K562 (cell line): ENCODE data around the gene ZNF487. TPM values are rescaled to one million over a fixed set of nuclear protein-coding genes. Genes with fewer than 3 reads are reported as not detected.

Experiments used
- CBX8 ChIP-seq: fragments of 200-600 bp; sonication (generic); IDR thresholded peaks from 2 replicates; pipeline ENCODE4 v1.6.1; 2012; ENCODE audit warnings: borderline replicate concordance, mixed run types, low read depth, mild to moderate bottlenecking, moderate library complexity, mixed read lengths, low read length, control low read depth, inconsistent platforms; ENCODE audit not compliant: poor library complexity, severe bottlenecking; ENCODE audit errors: extremely low read depth
- CTBP1 ChIP-seq: fragments of 450-650 bp; IDR thresholded peaks from 2 replicates; pipeline ENCODE4 v1.6.1; 2016; ENCODE audit warnings: borderline replicate concordance
- ELF4 ChIP-seq: fragments of 450-650 bp; formaldehyde crosslinking; IDR thresholded peaks from 2 replicates; pipeline ENCODE4 v1.4.0; 2022; ENCODE audit warnings: missing genetic modification characterization
- MEIS2 ChIP-seq: fragments of 450-650 bp; IDR thresholded peaks from 2 replicates; pipeline ENCODE4 v1.6.1; 2014; ENCODE audit warnings: mild to moderate bottlenecking; ENCODE audit not compliant: partially characterized antibody
- MTA3 ChIP-seq: fragments of 450-650 bp; formaldehyde crosslinking; IDR thresholded peaks from 2 replicates; pipeline ENCODE4 v1.6.1; 2017; ENCODE audit warnings: mild to moderate bottlenecking, borderline replicate concordance
- NCOA6 ChIP-seq: fragments of 450-650 bp; IDR thresholded peaks from 2 replicates; pipeline ENCODE4 v1.6.1; 2017; ENCODE audit warnings: mild to moderate bottlenecking
- NR4A1 ChIP-seq, 2 experiments: fragments of 250-450 bp in 1 of 2; fragments of 450-650 bp in 1 of 2; sonication (Bioruptor Pico) in 1 of 2; IDR thresholded peaks; 2 replicates each; pipeline versions ENCODE4 v1.4.0 to v1.6.1; 2016 to 2020; ENCODE audit warnings: mild to moderate bottlenecking in 2 of 2, missing compliant biosample characterization in 1 of 2, missing genetic modification characterization in 1 of 2, moderate library complexity in 1 of 2
- POLR2H ChIP-seq: IDR thresholded peaks from 2 replicates; pipeline ENCODE4 v1.6.1; 2016; ENCODE audit warnings: missing genetic modification characterization, low read depth, mild to moderate bottlenecking, control low read depth, missing compliant biosample characterization, moderate library complexity
- RB1 ChIP-seq: fragments of 450-650 bp; IDR thresholded peaks from 2 replicates; pipeline ENCODE4 v1.6.1; 2017; ENCODE audit warnings: low read depth, mild to moderate bottlenecking
- SAP30 ChIP-seq: fragments of 200-600 bp; sonication (generic); IDR thresholded peaks from 2 replicates; pipeline ENCODE4 v1.6.1; 2012; ENCODE audit warnings: borderline replicate concordance, low read depth, mild to moderate bottlenecking, moderate library complexity, low read length, control low read depth, inconsistent platforms; ENCODE audit not compliant: insufficient read depth, poor library complexity, severe bottlenecking
- SIN3B ChIP-seq: fragments of 450-650 bp; IDR thresholded peaks from 2 replicates; pipeline ENCODE4 v1.6.1; 2017; ENCODE audit warnings: low read depth, mild to moderate bottlenecking, moderate library complexity
- SNRNP70 ChIP-seq: fragments of 200-400 bp; formaldehyde crosslinking; optimal IDR thresholded peaks from 2 replicates; pipeline ENCODE3; 2017; ENCODE audit warnings: low read depth, low read length
- SRSF1 ChIP-seq: fragments of 200-400 bp; formaldehyde crosslinking; IDR thresholded peaks from 2 replicates; pipeline ENCODE4 v1.6.1; 2017; ENCODE audit warnings: mild to moderate bottlenecking, low read depth, low read length, moderate library complexity
- SUPT5H ChIP-seq: fragments of 450-650 bp; IDR thresholded peaks from 2 replicates; pipeline ENCODE4 v1.6.1; 2016
- TAF7 ChIP-seq: fragments of 450-650 bp; IDR thresholded peaks from 2 replicates; pipeline ENCODE4 v1.6.1; 2016; ENCODE audit warnings: missing genetic modification characterization, missing compliant biosample characterization
- TOE1 ChIP-seq, 2 experiments: fragments of 450-650 bp in 1 of 2; sonication (generic) in 1 of 2; formaldehyde crosslinking in 1 of 2; IDR thresholded peaks; 2 replicates each; pipeline versions ENCODE4 v1.7.1 to v1.8.0; 2016 to 2022; ENCODE audit warnings: borderline replicate concordance in 2 of 2, mild to moderate bottlenecking in 2 of 2, antibody characterized with exemption in 1 of 2, inconsistent platforms in 1 of 2, low read depth in 1 of 2, missing genetic modification reagents in 1 of 2, moderate library complexity in 1 of 2
- TRIM28 ChIP-seq: fragments of 450-650 bp; IDR thresholded peaks from 2 replicates; pipeline ENCODE4 v1.6.1; 2017
- ZBTB1 ChIP-seq: sonication (generic); formaldehyde crosslinking; IDR thresholded peaks from 2 replicates; pipeline ENCODE4 v1.8.1; 2023; ENCODE audit warnings: missing genetic modification reagents, low read depth, mild to moderate bottlenecking, borderline replicate concordance
- ZKSCAN3 ChIP-seq: fragments of 250-450 bp; sonication (Bioruptor Pico); IDR thresholded peaks from 2 replicates; pipeline ENCODE4 v1.4.0; 2020
- ZNF146 ChIP-seq: IDR thresholded peaks from one replicate; pipeline ENCODE4 v1.6.1; 2018; ENCODE audit warnings: missing compliant biosample characterization; ENCODE audit not compliant: unreplicated experiment
- ZNF408 ChIP-seq: fragments of 250-450 bp; sonication (Bioruptor Pico); IDR thresholded peaks from 2 replicates; pipeline ENCODE4 v1.4.0; 2020; ENCODE audit warnings: low read depth, mild to moderate bottlenecking, moderate library complexity
- ZSCAN32 ChIP-seq: fragments of 450-650 bp; formaldehyde crosslinking; IDR thresholded peaks from 2 replicates; pipeline ENCODE4 v1.4.0; 2020; ENCODE audit warnings: mild to moderate bottlenecking, moderate library complexity
- polyA plus RNA-seq, 8 experiments: library from polyadenylated mRNA; depleted of rRNA in 4 of 8; stranded (reverse) in 5 of 8; unstranded in 3 of 8; fragments of >200 nt; fragmentation: Nextera tagmentation in 2 of 8; fragmentation: Illumina TruSeq in 1 of 8; extraction: Ambion mirVana in 2 of 8; extraction: Trizol in 1 of 8; gene quantifications; 2 replicates each; pipeline versions ENCODE4 v1.2.1 to v1.2.3, GENCODE V29; 2011 to 2014; ENCODE audit warnings: inconsistent platforms in 1 of 8, missing spikeins in 1 of 8
- total RNA-seq, 7 experiments: library from RNA; depleted of rRNA in 6 of 7; stranded (reverse); fragments of >200 nt in 6 of 7; fragmentation: Illumina TruSeq in 2 of 7; extraction: Trizol in 2 of 7; gene quantifications; 2 replicates each; pipeline versions ENCODE4 v1.2.1 to v1.2.3, GENCODE V29; 2011 to 2021; ENCODE audit warnings: low replicate concordance in 1 of 7
- TF ChIP-seq, protein P1 (sequence below): fragments of 250-450 bp; sonication (Bioruptor Pico); IDR thresholded peaks from 2 replicates; pipeline ENCODE4 v1.6.1; 2021; ENCODE audit warnings: mild to moderate bottlenecking
- TF ChIP-seq, protein P2 (sequence below): fragments of 450-650 bp; formaldehyde crosslinking; IDR thresholded peaks from 2 replicates; pipeline ENCODE4 v1.4.0; 2020; ENCODE audit warnings: mild to moderate bottlenecking, moderate library complexity
- TF ChIP-seq, protein P3 (sequence below): fragments of 200-800 bp; sonication (Bioruptor generic); IDR thresholded peaks from 2 replicates; pipeline ENCODE4 v1.6.1; 2017; ENCODE audit warnings: missing genetic modification characterization, missing compliant biosample characterization

ZNF487 gene
- total and polyA plus RNA-seq, 9 of the 15 experiments (the other 6 are each of a cell fraction or from before 2014, with no cell fraction given), result 1.9 to 6.5 (median 4.2) TPM

DNA sequence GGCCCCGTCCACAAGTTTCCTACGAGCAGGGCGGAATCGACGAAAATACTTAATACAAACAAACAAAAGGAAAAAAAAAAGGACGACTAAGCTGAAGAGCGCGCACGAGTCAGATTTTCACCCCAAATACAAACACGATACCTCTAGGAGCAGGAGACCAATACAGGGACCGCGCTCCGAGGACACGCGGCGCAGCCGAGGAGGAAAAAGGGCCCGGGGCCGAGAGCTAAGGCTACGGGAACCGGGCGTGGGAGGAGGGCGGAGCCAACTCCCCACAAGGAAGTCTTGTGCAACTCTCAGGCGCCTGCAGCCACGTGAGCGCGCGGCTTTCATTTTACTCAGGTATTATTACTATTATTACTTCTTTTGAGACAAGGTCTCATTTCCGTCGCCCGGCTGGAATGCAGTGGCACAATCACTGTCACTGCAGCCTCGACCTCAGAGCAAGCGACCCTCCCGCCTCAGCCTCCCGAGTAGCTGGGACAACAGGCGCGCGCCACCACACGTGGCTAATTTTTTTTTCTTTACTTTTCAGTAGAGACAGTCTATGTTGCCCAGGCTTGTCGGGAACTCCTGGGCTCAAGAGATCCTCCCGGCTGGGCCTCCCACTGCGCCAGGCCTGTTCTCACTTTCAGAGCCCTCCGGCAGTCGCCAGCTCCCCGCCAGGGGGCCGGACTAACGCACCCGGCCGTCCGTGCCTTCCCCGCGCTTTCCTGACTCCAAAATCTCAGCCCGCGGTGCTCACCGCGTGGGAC, 29.2 kb upstream of the ZNF487 start (continued):
- no peak for TF ChIP-seq MEIS2
- TF ChIP-seq ZBTB1 (CRISPR knock-in tag), result no peak
- TF ChIP-seq, protein P1, sequence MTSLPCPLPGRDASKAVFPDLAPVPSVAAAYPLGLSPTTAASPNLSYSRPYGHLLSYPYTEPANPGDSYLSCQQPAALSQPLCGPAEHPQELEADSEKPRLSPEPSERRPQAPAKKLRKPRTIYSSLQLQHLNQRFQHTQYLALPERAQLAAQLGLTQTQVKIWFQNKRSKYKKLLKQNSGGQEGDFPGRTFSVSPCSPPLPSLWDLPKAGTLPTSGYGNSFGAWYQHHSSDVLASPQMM (CRISPR knock-in tag), result no peak
- TF ChIP-seq ZKSCAN3, result 0 out of 2 replicates have a peak, but pooled peaks have one; percentile 21
- TF ChIP-seq SIN3B, result no peak
- TF ChIP-seq TAF7 (tag), result peak; percentile 92
- TF ChIP-seq, protein P2, sequence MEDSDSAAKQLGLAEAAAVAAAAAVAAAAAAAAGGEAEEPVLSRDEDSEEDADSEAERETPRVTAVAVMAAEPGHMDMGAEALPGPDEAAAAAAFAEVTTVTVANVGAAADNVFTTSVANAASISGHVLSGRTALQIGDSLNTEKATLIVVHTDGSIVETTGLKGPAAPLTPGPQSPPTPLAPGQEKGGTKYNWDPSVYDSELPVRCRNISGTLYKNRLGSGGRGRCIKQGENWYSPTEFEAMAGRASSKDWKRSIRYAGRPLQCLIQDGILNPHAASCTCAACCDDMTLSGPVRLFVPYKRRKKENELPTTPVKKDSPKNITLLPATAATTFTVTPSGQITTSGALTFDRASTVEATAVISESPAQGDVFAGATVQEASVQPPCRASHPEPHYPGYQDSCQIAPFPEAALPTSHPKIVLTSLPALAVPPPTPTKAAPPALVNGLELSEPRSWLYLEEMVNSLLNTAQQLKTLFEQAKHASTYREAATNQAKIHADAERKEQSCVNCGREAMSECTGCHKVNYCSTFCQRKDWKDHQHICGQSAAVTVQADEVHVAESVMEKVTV (CRISPR knock-in tag), result no peak
- peak; percentile 88 for TF ChIP-seq TRIM28
- peak; percentile 94 for TF ChIP-seq POLR2H (tag)
- peak; percentile 44; the same call in 1 of the 2 replicates for TF ChIP-seq ZSCAN32
- peak; percentile 77 for TF ChIP-seq SAP30
- no peak for TF ChIP-seq SNRNP70
- TF ChIP-seq SUPT5H, result peak; percentile 98
- TF ChIP-seq SRSF1, result no peak
- no peak for TF ChIP-seq ZNF408
- no peak for TF ChIP-seq NCOA6
- TF ChIP-seq, protein P3, sequence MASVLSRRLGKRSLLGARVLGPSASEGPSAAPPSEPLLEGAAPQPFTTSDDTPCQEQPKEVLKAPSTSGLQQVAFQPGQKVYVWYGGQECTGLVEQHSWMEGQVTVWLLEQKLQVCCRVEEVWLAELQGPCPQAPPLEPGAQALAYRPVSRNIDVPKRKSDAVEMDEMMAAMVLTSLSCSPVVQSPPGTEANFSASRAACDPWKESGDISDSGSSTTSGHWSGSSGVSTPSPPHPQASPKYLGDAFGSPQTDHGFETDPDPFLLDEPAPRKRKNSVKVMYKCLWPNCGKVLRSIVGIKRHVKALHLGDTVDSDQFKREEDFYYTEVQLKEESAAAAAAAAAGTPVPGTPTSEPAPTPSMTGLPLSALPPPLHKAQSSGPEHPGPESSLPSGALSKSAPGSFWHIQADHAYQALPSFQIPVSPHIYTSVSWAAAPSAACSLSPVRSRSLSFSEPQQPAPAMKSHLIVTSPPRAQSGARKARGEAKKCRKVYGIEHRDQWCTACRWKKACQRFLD (CRISPR knock-in tag), result no peak
- peak; percentile 33 for TF ChIP-seq ZNF146 (CRISPR knock-in tag)
- TF ChIP-seq RB1, result peak; percentile 65; the same call in 1 of the 2 replicates
- no peak; the same call in none of the 2 replicates for TF ChIP-seq CTBP1
- no peak for TF ChIP-seq CBX8
- TF ChIP-seq MTA3, result peak; percentile 77
- no peak for TF ChIP-seq NR4A1 (CRISPR knock-in tag; IDR thresholded peaks at IDR 0.05)
- TF ChIP-seq NR4A1 (tag; IDR thresholded peaks at IDR 0.05), result peak; percentile 74; the same call in 1 of the 2 replicates
- TF ChIP-seq ELF4, result no peak
- TF ChIP-seq TOE1 (IDR thresholded peaks at IDR 0.05; ENCODE audit: borderline replicate concordance), result peak; percentile 82
- TF ChIP-seq TOE1 (CRISPR knock-in tag; IDR thresholded peaks at IDR 0.05; ENCODE audit: borderline replicate concordance, low read depth), result 0 out of 2 replicates have a peak, but pooled peaks have one; percentile 60
